Dermis blood vessel endothelial cell (primary cell): ENCODE measurements around the gene CNTFR. TPM values are rescaled to one million over a fixed set of nuclear protein-coding genes. Genes with fewer than 3 reads are reported as not detected.

ENCODE experiments used
- DNase-seq: peaks from one replicate; pipeline ENCODE4 v3.0.0; 2010
- total RNA-seq: library from RNA; depleted of rRNA; stranded (reverse); fragments of >200 nt; gene quantifications from 2 replicates; pipeline ENCODE4 v1.2.3, GENCODE V29; 2014

The CNTFR gene
- total RNA-seq, 1 donor from 2014 or later, result not detected

DNA sequence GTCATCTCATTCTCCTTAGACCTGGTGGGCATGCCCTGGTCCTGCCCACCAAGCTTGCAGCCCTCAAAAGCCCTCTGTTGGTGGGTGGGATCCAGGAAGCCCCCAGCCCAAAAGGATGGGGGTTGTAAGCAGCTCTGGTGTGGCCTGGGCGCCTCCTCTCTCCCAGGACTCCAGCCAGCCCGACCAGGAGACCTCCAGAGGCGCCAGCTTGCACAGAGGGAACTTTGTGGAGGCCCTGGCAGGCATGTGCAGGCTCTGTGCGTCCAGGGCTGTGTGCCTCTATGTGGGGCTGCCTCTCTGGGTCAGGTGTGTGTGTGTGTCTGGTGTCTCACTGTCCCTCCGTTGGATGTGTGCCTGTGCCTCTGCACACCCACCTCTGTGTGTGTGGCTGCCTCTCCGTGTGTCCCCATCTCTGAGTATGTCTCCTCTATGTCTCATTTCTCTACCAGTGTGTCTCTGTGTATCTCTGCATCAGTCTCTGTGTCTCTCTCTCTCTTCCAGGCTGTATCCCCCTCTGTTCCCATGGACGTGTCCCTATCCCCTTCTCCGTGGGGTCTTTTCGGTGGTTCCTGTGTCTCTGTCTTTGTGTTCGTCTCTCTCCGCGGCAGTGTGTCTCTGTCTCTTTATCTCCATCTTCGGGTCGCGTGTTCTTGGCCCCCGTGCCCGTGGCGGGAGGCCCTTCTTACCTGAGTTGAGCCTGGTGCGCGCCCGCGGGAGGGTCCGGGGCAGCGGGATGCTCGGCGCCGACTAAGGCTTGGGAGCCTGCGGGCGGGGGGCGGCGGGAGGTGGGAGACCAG lies 67.2 kb downstream of the CNTFR start:
- DNase-seq, result no peak

DNA sequence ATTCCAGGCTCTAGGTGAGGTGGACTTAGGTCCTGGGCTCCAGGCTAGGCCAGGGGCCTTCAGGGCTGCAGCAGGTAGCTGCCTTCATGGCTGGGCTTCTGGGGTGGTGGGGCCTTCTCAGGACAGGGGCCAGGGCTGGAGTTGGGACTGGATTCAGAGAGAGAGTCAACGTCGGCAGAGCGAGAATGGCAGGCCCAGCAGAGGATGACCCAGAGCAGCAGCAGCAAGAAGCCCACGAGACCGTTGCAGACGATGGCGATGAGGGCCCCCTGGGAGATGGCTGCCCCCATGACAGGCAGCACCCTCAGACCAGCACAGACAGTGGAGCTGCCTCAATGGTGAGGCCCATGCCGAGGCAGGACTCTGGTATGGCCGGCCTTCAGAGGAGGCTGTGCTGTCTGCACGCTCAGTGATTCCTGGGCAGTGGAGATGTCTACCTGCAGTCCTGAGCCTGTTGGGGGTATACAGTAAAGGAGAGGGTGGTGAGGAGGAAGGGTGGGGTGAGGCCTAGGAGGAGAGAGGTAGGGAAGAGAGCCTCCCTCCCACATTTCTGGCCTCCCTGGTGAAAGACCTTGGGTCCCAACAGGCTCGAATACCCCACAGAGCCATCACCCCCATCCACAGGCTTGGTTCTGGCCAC lies 68.0 kb downstream of the CNTFR start:
- DNase-seq, result no peak

DNA sequence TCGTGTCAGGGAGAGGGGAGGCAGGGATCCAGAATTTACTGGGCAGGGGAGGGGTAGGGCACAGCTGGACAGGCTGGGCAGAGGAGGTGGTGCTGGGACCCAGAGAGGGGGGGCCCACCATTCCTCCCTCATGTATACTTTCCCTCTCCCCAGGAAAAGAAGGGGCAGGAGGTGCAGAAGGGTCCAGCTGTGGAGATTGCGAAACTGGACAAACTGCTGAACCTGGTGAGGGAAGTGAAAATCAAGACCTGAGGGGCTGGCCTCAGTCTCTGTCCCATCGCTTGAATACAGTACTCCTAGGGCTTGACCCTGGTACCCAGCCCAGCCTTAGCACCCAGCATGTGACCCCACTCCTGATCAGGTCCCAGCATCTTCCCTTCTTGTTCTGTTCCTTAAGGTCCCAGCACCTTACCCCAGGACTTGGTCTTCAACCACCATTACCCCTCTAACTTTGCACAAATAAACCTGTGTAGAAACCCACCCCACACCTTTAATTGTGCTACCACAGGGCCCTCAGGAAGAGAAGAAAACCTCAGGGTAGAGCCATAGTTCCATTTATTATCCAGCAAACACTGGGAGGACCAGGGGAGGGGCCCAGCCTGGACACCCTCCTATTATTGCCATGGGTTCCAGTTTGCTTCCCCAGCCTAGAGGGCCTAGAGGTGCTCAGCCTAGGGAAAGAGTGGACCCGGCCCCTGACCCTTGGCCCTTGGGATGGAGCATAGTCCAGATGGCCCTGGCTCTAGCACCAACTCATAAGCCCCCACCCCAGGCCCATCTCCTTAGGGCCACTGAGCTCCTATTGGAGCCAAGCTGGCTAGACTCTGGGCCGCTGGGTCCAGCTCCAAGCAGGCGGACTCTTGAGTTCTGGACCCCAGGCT lies 68.8 kb downstream of the CNTFR start:
- no peak for DNase-seq

DNA sequence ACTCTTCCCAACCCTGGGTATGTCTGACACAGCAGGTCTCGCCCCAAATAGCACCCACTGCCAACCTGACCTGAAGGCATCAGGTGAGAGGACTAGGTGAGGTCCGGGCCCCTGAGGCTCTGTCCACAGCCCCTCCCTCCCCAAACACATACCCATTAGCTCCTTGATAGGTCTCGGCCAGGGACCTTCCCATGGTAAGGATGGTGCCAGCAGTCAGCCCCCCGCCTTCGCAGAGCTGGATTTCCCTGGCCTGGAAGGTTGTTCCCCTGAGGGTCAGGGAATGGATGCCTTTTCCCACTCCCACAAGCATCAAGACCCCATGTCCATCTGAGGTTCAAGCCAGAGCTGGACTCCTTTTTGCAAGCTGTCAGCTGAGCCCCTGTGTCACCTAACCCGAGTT lies 69.4 kb downstream of the CNTFR start:
- no peak for DNase-seq

DNA sequence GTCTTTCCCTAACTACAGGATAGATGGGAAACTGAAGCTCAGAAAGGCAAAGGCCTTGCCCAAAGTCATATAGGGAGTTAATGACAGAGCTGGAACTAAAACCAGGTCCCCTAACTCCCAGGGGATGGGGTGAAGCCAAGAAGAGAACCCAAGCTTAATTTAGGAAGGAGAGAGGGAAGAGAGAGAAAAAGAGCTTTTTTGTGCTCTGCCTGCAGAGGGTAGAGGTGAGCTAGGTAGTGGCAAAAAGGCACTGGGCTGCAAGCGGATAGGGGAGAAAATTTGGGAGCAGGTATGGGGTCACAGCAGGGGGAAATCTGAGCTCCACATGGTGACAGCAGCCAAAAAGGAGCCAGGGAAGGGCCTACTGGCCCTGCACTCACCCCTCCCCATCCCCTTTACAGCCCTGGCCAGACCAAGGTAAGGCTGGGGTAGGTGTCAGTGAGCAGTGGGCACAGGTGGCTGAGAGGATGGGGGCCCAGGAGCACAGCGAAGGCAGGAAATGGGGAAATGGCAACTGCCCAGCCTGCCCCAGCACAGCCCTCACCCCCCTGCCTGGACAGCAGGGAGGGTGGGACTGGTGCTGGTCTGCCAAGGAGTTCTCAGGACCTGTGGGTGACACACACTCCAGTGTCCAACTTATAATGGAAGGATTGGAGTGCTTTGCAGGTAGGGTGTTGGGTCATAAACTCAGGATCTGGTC lies 70.1 kb downstream of the CNTFR start:
- no peak for DNase-seq

DNA sequence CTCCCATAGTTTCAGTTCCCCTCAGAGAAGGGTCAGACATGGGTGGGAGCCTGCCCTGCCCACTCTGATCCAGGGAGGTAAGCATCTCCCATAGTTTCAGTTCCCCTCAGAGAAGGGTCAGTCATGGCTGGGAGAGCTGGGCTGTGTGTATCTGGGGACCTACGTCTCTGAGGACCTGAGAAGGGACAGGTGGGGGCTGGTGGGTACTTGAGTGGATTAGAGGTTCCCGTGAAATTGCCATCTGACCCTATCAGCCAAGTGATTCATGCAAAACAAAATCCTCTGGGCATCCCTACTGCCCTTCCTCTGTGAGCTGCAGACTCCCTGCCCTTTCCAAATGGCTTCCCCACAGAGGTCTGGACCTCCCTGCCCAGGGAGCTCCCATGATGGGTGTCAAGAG lies 70.6 kb downstream of the CNTFR start:
- DNase-seq, result no peak

DNA sequence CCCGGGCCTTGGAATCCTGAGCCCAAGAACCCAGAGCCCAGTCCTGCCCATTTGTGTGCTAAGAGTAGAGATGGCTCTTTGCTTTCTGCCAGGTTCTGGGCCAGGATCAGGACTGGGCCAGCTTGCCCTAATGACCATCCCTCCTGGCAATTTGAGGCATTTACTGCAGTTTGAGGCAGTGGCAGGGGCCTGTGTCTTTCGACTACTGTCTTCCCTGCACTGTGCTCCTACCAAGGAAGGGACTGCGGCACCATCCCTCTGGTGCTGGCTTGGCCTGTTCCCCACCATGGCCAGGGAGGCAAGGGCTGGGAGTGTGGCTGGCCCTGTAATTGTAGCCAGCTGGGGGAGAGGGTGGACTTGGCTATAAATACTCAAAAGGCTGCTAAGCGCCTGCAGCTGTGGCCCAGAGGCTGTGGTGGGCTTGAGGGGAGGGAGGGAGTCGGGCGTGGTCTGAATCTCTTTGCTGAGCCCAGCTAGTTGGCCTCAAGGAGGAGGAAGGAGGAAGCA lies 71.4 kb downstream of the CNTFR start:
- no peak for DNase-seq

DNA sequence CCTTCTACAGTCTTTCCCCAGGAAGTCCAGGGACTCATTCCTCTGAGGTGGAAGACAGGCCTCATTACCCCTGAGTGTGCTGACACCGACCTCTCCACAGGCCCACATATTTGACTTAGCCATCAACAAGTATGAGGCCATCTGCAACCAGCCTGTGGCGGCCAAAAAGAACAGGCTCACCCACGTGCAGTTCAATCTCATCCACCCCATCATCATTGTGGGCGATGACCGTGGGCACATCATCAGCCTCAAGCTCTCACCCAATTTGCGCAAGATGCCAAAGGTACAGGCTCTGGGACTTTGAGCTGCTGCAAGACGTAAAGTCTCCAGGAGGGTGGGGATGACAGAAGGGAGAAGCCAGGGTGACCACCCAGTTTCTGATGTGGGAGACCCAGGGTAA lies 72.3 kb downstream of the CNTFR start:
- no peak for DNase-seq

DNA sequence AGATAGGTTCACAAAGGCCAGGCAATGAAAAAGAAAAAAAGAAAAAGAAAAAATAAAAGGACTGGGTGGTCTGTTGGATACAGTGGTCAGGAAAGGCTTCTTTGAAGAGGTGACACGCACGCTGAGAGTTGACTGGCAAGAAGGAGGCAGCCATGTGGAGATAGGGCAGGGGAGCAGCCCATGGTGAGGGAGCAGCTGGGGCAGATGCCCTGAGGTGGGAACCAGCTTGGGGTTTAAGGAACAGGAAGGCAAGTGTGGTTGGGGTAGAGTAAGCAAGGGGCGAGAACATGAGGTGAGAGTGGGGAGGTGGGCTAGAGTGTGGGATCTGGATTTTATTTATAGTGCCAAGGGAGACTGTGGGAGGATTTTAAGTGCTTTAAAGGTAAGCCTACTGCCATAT lies 73.6 kb downstream of the CNTFR start:
- DNase-seq, result no peak

DNA sequence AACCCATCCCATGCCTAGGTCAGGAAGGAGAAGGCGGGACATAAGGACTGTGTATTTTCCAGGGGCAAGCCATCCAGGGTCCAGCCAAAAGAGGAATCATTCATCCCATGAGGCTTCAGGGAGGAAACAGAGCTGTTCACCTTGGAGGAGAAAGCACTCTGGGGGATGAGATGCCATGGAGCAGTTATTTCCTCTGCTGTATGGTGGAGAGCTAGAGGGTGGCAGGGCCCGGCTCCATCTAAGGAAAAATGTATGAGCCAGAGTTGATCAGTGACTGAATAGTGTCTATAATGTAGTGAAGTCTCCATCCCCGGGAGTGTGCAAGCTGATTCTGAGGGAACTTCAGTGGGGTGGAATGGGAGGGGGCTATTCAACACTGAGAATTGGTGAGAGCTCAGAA lies 74.7 kb downstream of the CNTFR start:
- no peak for DNase-seq

DNA sequence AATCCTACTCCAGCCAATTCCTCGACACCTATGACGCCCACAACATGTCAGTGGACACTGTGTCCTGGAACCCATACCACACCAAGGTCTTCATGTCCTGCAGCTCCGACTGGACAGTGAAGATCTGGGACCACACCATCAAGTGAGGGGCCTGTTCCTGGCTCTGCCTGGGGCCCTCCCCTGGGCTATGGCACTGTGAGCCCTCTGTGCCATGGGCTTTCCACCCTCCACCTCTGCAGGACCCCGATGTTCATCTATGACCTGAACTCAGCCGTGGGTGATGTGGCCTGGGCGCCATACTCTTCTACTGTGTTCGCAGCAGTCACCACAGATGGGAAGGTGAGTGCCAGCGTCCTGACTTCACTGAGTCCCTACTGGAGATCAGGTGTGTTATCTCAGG lies 75.1 kb downstream of the CNTFR start:
- DNase-seq, result no peak

DNA sequence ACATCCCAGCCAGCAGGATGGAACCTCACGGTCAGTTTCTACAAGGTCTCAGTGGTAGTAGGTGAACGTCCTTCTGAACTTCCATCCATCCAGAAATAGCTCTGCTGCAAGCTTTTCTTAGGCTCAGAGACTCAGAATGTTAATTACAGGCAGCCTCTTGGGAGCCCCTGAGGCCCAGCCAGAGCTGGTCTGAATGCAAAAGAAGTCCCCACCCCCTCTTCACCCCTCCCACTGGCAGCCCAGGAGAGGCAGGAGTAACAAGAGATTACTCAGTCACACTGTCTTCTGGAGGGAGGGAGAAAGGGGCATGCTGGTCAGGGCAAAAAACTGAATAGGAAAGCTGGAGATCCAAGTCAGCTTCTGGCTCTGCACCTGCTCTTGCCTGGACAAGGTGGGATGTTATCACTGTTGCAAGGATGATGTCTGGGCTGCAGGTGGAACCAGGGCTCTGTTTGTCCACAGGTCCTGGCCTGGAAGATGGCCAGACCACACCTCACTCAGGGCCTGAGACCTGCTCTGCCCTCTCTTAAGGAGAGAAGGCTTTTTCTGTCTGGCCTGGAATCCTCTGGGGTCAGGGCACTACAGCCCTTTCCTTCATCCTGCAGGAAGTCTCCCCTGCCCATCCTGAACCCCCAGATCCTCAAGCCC lies 75.8 kb downstream of the CNTFR start:
- no peak for DNase-seq

DNA sequence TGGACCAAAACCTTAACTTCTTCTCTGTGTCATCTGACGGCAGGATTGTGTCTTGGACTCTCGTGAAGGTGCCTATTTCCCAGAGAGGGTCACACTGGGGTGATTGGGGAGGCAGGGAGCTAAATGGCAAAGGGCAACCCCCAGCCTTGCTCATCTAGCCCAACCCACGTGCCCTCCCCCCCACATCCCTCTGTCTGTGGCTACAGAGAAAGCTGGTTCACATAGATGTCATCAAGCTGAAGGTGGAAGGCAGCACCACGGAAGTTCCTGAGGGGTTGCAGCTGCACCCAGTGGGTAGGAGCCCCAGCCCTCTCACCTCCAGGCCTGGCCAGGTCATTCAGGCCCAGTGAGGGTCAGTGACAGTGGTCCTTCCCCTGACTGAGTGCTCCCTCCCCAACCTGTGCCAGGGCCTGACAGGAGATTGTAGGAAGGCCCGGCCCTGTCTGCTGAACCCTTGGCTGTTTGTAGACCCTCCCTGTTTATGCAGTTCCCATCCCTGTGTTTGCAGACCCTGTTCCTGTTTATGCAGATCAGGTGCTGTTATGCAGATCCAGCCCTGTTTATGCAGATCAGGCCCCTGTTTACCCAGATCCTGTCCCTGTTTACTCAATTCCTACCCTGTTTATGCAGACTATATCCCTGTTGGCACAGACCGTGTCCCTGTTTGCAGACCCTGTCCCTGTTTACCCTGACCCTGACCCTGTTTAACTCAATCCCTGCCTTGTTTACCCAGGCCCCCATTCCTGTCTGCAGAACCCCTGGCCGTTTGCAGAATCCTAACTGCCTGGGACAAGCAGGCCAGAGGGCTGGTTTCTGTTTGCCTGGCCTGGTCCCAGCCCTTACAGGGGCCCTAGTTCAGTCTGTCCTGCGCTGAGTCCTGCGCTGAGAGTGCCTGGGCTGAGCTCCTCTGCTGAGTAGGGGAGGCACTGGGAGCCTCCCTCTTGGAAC lies 77.1 kb downstream of the CNTFR start:
- no peak for DNase-seq

DNA sequence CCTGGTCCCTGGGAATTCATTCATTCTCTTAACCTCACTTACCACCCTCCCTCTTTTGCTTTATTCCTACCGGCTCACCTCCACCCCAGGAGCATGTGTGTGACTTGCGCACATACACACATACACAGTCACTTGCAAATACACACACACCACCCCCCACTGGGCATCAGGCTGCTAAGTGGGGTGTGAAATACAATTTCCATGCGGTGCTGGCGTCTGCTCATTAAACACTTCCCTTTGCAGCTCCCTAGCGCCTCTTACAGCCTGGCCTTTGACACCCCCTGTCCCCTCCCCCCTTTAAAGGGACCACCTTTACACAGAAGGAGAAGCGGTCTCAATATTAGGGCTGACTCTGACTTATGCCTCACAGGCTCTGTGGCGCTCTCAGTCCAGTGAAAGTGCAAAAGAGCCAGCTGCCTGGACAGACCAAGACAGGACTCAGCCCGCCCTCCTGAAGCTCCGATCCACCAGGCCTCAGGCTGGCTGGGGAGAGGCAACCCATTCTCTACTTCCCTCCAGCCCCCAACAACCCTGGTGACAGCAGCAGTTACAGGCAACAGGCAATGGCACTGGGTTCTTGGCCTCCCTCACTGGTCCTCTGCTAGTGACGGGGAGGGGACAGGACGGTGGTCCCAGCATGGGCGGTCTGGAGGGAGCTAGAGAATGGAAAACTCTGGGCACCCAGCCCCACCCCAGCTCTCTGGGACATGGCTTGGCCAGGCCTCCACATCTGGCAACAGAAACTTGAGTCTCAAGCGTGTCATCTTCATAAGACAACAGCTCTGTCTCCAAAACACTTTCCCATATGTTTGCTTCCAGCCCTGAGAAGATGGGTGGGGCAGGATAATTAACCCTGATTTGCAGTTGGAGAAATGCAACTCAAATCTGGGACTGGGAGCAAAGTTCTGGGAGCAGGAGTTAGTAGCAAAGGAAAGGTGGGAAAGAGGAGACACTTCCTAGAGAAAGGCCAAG lies 78.7 kb downstream of the CNTFR start:
- DNase-seq, result no peak

DNA sequence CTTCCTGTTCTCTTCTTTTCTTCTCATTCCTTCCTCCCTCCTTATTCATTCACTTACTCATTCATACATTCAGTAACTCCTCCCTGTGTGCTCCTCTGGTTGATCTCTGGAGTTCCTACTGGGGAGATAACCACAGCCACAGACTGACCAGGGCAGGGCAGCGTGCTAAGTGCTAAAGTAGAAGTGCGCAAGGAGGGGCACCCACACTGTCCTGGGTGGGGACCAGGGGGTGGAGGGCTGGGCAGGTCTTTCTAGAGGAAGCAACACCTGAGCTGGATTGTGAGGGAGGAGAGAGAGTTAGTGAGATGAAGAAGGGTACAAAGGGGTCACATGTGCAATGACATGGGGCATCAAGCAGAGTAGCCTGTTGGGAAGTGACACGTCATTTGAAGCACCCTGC lies 80.6 kb downstream of the CNTFR start:
- no peak for DNase-seq

DNA sequence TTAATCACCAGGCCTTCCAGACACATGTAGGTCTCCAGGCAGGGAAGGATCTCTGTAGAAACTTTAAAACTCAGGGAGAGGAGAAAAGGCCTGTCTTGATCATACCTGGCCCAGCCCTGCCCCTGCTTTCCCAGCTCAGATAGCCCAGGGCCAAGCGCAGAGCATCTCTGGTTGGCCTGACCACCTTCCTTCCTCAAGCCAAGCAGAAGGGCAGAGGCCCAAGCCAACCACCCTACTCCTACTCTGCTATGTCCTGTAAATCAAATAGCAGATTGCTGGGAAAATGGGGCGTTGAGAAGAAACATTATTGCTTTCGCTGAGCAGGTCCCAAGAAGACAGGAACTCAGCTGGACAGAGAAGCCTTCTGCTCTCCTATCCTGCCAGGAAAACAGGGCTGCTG lies 81.1 kb downstream of the CNTFR start:
- DNase-seq, result no peak

DNA sequence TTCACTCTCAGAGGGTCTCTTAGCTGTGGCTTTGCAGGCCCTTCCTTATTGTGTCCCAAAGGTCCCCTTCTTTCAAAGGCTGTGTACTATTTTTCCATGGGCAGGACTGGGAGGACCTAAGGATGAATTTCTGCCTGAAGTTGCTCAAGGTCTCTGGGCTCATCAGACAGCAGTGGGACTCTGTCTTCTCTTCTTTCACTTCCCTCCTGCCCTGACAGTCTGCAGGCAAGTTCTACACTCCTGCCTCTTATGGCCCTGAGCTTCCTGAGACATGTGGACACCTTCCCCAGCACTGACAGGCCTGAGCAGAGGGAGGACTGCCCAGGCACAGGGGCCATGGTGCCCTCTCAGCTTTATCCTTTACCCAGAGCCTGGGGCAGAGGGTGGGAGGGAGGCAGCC lies 81.6 kb downstream of the CNTFR start:
- no peak for DNase-seq

DNA sequence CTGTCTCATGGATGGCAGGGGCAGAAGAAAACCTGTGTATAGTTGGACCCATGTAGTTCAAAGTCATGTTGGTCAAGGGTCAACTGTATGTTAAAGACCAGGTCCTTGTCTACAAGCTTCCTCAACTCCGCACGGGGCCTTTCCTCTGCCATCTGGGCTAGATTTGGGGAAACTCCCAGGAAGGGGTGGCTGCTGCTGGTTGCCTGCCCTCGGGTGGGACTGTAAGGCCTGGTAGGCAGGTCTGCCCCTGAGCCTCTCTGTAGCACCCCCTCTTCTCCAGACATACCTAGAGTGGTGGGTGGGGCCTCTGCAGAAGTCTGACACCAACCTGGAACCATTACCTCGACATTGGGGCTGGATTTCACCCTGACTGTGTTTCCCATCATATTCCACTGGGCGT lies 82.0 kb downstream of the CNTFR start:
- no peak for DNase-seq

DNA sequence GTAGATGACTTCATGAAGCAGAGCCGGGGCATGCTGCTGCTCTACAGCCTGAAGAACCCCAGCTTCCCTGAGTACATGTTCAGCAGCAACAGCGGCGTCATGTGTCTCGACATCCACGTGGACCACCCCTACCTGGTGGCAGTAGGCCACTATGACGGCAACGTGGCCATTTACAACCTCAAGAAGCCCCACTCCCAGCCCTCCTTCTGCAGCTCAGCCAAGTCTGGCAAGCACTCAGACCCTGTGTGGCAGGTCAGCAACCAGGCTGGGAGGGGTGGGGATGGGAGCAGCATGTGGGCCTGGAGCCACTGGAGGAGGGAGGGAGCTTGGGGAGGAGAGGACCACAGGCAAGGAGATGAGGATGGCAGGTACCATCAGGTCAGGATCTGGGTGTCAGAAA lies 82.9 kb downstream of the CNTFR start:
- no peak for DNase-seq
